ENCODE data around the gene MAGI2. TPM values are rescaled to one million over a fixed set of nuclear protein-coding genes. Genes with fewer than 3 reads are reported as not detected.
A peak's percentile ranks its signal among the peaks of the same experiment; 100 is the strongest.

The MAGI2 gene
- total RNA-seq, 2 donors from 2014 or later = 10.3 to 19.2 TPM

DNA sequence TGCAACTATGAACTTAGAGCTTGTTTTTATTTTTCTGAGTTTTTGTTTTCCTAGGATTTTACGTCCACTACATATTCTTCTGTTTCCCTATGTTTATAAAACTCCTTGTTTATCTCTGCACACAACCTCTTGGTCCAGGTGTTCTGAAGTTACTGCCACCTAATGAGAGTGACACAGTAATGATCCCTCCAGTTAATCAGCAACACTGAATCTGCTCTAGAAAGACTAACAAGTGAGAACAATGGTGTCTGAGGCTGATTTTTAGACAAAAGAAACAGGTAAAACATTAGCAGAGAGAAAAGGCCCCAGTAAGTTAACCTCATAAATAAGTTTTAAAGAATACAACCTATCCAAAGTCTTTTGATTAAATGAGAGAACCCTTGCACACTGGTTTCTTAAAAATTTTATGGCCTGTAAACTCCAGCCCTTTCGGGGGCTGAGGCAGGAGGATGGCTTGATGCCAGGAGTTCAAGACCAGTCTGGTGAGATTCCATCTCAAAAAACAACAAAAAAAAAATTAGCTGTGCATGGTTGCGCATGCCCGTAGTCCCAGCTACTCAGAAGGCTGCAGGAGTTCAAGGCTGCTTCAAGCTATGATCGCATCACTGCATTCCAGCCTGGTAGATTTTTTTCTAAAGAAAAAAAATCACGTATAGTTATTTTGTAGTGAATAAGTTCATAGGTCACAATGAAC lies 397.6 kb downstream of the MAGI2 start:
- Mint-ChIP-seq H3K4me1 (peaks cover 6% of the 10 kb centered on the region), H3K27me3 (ENCODE audit: insufficient read depth) (no peaks in the 10 kb centered on the region), H3K9me3 (no peaks in the 10 kb centered on the region), H3K4me3 (no peak overlapping the region), H3K36me3 (ENCODE audit: low read depth) (no peaks in the 10 kb centered on the region), H3K27ac (no peak overlapping the region)
- Histone ChIP-seq H3K27ac (ENCODE audit: low read depth, low read length) (no peak overlapping the region), H3K27me3 (ENCODE audit: control insufficient read depth, insufficient read depth, low read length, poor library complexity, severe bottlenecking) (no peaks in the 10 kb centered on the region), H3K4me1 (ENCODE audit: control insufficient read depth, insufficient read depth, low read length) (peaks cover under 1% of the 10 kb centered on the region), H3K4me3 (ENCODE audit: low read length) (no peak overlapping the region), H3K36me3 (ENCODE audit: control insufficient read depth, insufficient read depth, low read length) (no peaks in the 10 kb centered on the region), H3K9me3 (ENCODE audit: control insufficient read depth, low read length) (no peaks in the 10 kb centered on the region), H3K9ac (ENCODE audit: extremely low read depth, low read length, poor library complexity, severe bottlenecking) (no peak overlapping the region)
- TF ChIP-seq, protein P1, sequence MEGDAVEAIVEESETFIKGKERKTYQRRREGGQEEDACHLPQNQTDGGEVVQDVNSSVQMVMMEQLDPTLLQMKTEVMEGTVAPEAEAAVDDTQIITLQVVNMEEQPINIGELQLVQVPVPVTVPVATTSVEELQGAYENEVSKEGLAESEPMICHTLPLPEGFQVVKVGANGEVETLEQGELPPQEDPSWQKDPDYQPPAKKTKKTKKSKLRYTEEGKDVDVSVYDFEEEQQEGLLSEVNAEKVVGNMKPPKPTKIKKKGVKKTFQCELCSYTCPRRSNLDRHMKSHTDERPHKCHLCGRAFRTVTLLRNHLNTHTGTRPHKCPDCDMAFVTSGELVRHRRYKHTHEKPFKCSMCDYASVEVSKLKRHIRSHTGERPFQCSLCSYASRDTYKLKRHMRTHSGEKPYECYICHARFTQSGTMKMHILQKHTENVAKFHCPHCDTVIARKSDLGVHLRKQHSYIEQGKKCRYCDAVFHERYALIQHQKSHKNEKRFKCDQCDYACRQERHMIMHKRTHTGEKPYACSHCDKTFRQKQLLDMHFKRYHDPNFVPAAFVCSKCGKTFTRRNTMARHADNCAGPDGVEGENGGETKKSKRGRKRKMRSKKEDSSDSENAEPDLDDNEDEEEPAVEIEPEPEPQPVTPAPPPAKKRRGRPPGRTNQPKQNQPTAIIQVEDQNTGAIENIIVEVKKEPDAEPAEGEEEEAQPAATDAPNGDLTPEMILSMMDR (conservative IDR thresholded peaks at IDR 0.05) = no peak
- DNase-seq = no peak
- WGBS, 2 experiments (ENCODE audit: insufficient coverage in 1 of 2, insufficient read length in 1 of 2) = 95 to 98% methylated on average over 5 to 6 of the region's 6 CpGs

DNA sequence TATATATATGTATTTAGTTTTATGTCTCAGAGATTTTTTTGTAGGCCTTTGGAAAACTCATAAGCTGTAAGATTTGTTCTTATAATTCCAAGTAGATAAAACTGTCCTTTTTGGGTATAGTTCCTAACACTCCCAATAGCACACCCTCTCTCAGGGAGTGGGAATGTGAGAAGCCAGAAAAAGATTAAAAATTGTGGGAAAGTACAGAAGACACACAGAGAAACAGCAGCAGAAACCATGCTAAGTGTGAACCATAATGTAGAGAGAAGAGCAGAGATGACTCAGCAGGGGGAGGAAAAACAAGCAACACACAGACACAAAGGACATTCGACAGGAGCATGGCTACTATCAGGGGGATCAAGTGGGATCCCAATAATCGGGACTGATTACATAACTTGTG lies 401.6 kb downstream of the MAGI2 start:
- peak overlapping the region; percentile 0 for H3K27ac Mint-ChIP-seq
- no peak overlapping the region for H3K4me3 ChIP-seq (ENCODE audit: low read length)
- no peak overlapping the region for H3K4me3 Mint-ChIP-seq
- peaks cover 7% of the 10 kb centered on the region for H3K4me1 ChIP-seq (ENCODE audit: control insufficient read depth, insufficient read depth, low read length)
- no peak overlapping the region for H3K9ac ChIP-seq (ENCODE audit: extremely low read depth, low read length, poor library complexity, severe bottlenecking)
- H3K9me3 ChIP-seq (ENCODE audit: control insufficient read depth, low read length) = no peaks in the 10 kb centered on the region
- peaks cover 11% of the 10 kb centered on the region for H3K4me1 Mint-ChIP-seq
- H3K27me3 ChIP-seq (ENCODE audit: control insufficient read depth, insufficient read depth, low read length, poor library complexity, severe bottlenecking) = no peaks in the 10 kb centered on the region
- H3K27ac ChIP-seq (ENCODE audit: low read depth, low read length) = no peak overlapping the region
- H3K9me3 Mint-ChIP-seq = no peaks in the 10 kb centered on the region
- no peak for DNase-seq
- TF ChIP-seq, protein P1 (conservative IDR thresholded peaks at IDR 0.05) = no peak
- no peaks in the 10 kb centered on the region for H3K27me3 Mint-ChIP-seq (ENCODE audit: insufficient read depth)
- 77 to 87% methylated on average over 2 of the region's 2 CpGs for WGBS, 2 experiments (ENCODE audit: insufficient coverage in 1 of 2, insufficient read length in 1 of 2)
- H3K36me3 ChIP-seq (ENCODE audit: control insufficient read depth, insufficient read depth, low read length) = no peaks in the 10 kb centered on the region
- H3K36me3 Mint-ChIP-seq (ENCODE audit: low read depth) = no peaks in the 10 kb centered on the region

DNA sequence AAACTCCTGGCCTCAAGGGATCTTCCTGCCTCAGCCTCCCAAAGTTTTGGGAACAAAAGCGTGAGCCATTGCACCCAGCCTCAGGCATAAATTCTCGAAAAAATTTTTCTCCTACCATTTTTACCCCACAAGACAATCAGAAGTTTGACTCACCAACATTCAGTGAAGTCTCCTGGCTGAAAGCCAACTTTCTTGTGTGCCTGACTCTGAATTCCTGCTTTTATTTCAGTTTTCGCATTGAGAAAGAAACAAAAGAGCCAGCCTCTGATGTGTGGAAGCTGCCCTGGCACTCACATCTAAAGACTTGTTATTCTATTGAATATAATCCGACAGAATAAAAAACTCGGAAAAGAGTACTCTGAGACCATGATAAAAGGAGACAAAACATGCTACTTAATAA lies 402.9 kb downstream of the MAGI2 start:
- H3K4me3 ChIP-seq (ENCODE audit: low read length) = no peak overlapping the region
- Mint-ChIP-seq H3K27me3 (ENCODE audit: insufficient read depth) (no peaks in the 10 kb centered on the region), H3K9me3 (no peaks in the 10 kb centered on the region), H3K4me1 (peaks cover 8% of the 10 kb centered on the region), H3K4me3 (no peak overlapping the region), H3K27ac (no peak overlapping the region), H3K36me3 (ENCODE audit: low read depth) (no peaks in the 10 kb centered on the region)
- H3K36me3 ChIP-seq (ENCODE audit: control insufficient read depth, insufficient read depth, low read length) = no peaks in the 10 kb centered on the region
- no peak overlapping the region for H3K27ac ChIP-seq (ENCODE audit: low read depth, low read length)
- peaks cover 7% of the 10 kb centered on the region for H3K4me1 ChIP-seq (ENCODE audit: control insufficient read depth, insufficient read depth, low read length)
- H3K9me3 ChIP-seq (ENCODE audit: control insufficient read depth, low read length) = no peaks in the 10 kb centered on the region
- TF ChIP-seq, protein P1 (conservative IDR thresholded peaks at IDR 0.05) = no peak
- H3K27me3 ChIP-seq (ENCODE audit: control insufficient read depth, insufficient read depth, low read length, poor library complexity, severe bottlenecking) = no peaks in the 10 kb centered on the region
- 84 to 93% methylated on average over 4 to 5 of the region's 5 CpGs for WGBS, 2 experiments (ENCODE audit: insufficient coverage in 1 of 2, insufficient read length in 1 of 2)
- no peak for DNase-seq
- no peak overlapping the region for H3K9ac ChIP-seq (ENCODE audit: extremely low read depth, low read length, poor library complexity, severe bottlenecking)
